SU-DHL-6 (cell line): ENCODE measurements around the gene PTGES3.

Experiments
- H2AFZ ChIP-seq: fragments of 200-600 bp; sonication (generic); 2 replicates; pipeline ENCODE4 v1.6.1; 2014; ENCODE audit warnings: low read depth, mild to moderate bottlenecking, moderate library complexity, mixed read lengths, antibody characterized with exemption, low read length; ENCODE audit not compliant: severe bottlenecking
- H3F3A ChIP-seq: fragments of 200-600 bp; shearing (Covaris generic); 2 replicates; pipeline ENCODE4 v1.6.0; 2016; ENCODE audit warnings: antibody characterized with exemption, mild to moderate bottlenecking; ENCODE audit not compliant: insufficient read depth
- H3K27ac ChIP-seq: fragments of 200-600 bp; sonication (generic); 2 replicates; pipeline ENCODE4 v1.5.1; 2016; ENCODE audit warnings: low read depth, mild to moderate bottlenecking, low read length, moderate library complexity, mixed read lengths
- H3K27me3 ChIP-seq: fragments of 200-600 bp; sonication (generic), shearing (Covaris generic); 2 replicates; pipeline ENCODE4 v1.6.0; 2014; ENCODE audit warnings: mild to moderate bottlenecking, low read length
- H3K36me3 ChIP-seq: fragments of 200-600 bp; sonication (generic); 2 replicates; pipeline ENCODE4 v1.6.1; 2014; ENCODE audit warnings: mild to moderate bottlenecking, low read length, mixed read lengths
- H3K4me2 ChIP-seq: fragments of 300-600, 200-600 bp; shearing (Covaris generic), sonication (generic); 2 replicates; pipeline ENCODE4 v1.6.0; 2014; ENCODE audit warnings: low read length, low read depth, mild to moderate bottlenecking; ENCODE audit not compliant: poor library complexity, severe bottlenecking
- H3K4me3 ChIP-seq: fragments of 200-600 bp; sonication (generic); 2 replicates; pipeline ENCODE4 v1.5.1; 2014; ENCODE audit warnings: antibody characterized with exemption, low read length, mild to moderate bottlenecking, mixed read lengths; ENCODE audit not compliant: insufficient read depth, poor library complexity, severe bottlenecking
- H3K79me2 ChIP-seq: fragments of 200-600 bp; sonication (generic); 2 replicates; pipeline ENCODE4 v1.6.1; 2014; ENCODE audit warnings: mild to moderate bottlenecking, low read length, moderate library complexity; ENCODE audit not compliant: insufficient read depth
- H3K9ac ChIP-seq: fragments of 200-600 bp; sonication (generic); 2 replicates; pipeline ENCODE4 v1.7.0; 2014; ENCODE audit warnings: mild to moderate bottlenecking, low read length
- H3K9me2 ChIP-seq: fragments of 200-600 bp; sonication (generic); replicated peaks from 2 replicates; pipeline ENCODE4 v1.6.1; 2014; ENCODE audit warnings: low read length; ENCODE audit not compliant: insufficient read depth
- H3K9me3 ChIP-seq: fragments of 200-600 bp; sonication (generic); 2 replicates; pipeline ENCODE4 v1.6.1; 2014; ENCODE audit warnings: low read length, mixed read lengths; ENCODE audit not compliant: insufficient read depth
- H4K20me1 ChIP-seq: fragments of 200-600 bp; sonication (generic); 2 replicates; pipeline ENCODE4 v1.6.1; 2014; ENCODE audit warnings: low read depth, mild to moderate bottlenecking, antibody characterized with exemption, low read length, moderate library complexity, mixed read lengths
- CTCF ChIP-seq: fragments of 200-600 bp; sonication (generic); IDR thresholded peaks from one replicate; pipeline ENCODE4 v1.5.1; 2017; ENCODE audit warnings: antibody characterized with exemption, mild to moderate bottlenecking, low read length, moderate library complexity; ENCODE audit not compliant: insufficient read depth, poor library complexity, severe bottlenecking
- EZH2phosphoT487 ChIP-seq: fragments of 200-600 bp; sonication (generic), shearing (Covaris generic); conservative IDR thresholded peaks from 2 replicates; pipeline ENCODE4 v1.6.1; 2018; ENCODE audit warnings: mild to moderate bottlenecking, antibody characterized with exemption, low read length, moderate library complexity, mixed read lengths

Gene PTGES3

GRCh38 chr12:56725723-56726102 is 37.6 kb upstream of the PTGES3 start:
- Histone ChIP-seq H3K4me2 (peak overlapping the region; percentile 82), H3K4me3 (peak overlapping the region; percentile 72), H3K27me3 (no peaks in the 10 kb centered on the region), H2AFZ (no peak overlapping the region), H3K9me3 (no peaks in the 10 kb centered on the region), H3K79me2 (peaks cover 44% of the 10 kb centered on the region), H3K9me2 (no peaks in the 10 kb centered on the region), H4K20me1 (peaks cover 26% of the 10 kb centered on the region), H3K27ac (peak overlapping the region; percentile 91), H3K9ac (peak overlapping the region; percentile 87), H3F3A (peaks cover 34% of the 10 kb centered on the region), H3K36me3 (peaks cover 26% of the 10 kb centered on the region)
- TF ChIP-seq EZH2phosphoT487 (no peak), CTCF (no peak)

- peak within 1 kb of the TSS; percentile 87 for H3K9ac ChIP-seq
- H3K9me2 ChIP-seq, result no peaks in the 10 kb centered on the region
- peaks cover 31% of the 10 kb centered on the region for H4K20me1 ChIP-seq
- peaks cover 26% of the 10 kb centered on the region for H3K36me3 ChIP-seq
- TF ChIP-seq CTCF (no peak), EZH2phosphoT487 (no peak)
- H3F3A ChIP-seq, result peaks cover 34% of the 10 kb centered on the region
- H3K27ac ChIP-seq, result peak within 1 kb of the TSS; percentile 91
- peak within 1 kb of the TSS; percentile 72 for H3K4me3 ChIP-seq
- H3K27me3 ChIP-seq, result no peaks in the 10 kb centered on the region
- H3K79me2 ChIP-seq, result peaks cover 50% of the 10 kb centered on the region
- peak within 1 kb of the TSS; percentile 82 for H3K4me2 ChIP-seq
- no peak within 1 kb of the TSS for H2AFZ ChIP-seq
- no peaks in the 10 kb centered on the region for H3K9me3 ChIP-seq
Measured at GRCh38 chr12:56724972-56725722, 37.1 kb upstream of the PTGES3 start, which contains the start of gene NACA. NACA (minus strand) TSS chr12:56725299; CDS start chr12:56724521, 778 bp downstream.

GRCh38 chr12:56724701-56724971 is 36.6 kb upstream of the PTGES3 start:
- Histone ChIP-seq H3F3A (peaks cover 32% of the 10 kb centered on the region), H2AFZ (no peak overlapping the region), H3K27ac (peak overlapping the region; percentile 91), H3K4me3 (peak overlapping the region; percentile 72), H3K4me2 (peak overlapping the region; percentile 82), H3K9me3 (no peaks in the 10 kb centered on the region), H3K36me3 (peaks cover 26% of the 10 kb centered on the region), H3K9ac (peak overlapping the region; percentile 87), H3K27me3 (no peaks in the 10 kb centered on the region), H3K79me2 (peaks cover 55% of the 10 kb centered on the region), H4K20me1 (peaks cover 32% of the 10 kb centered on the region), H3K9me2 (no peaks in the 10 kb centered on the region)
- no peak for TF ChIP-seq CTCF
- no peak for TF ChIP-seq EZH2phosphoT487
